Measurements from ENCODE around the gene STARD3NL.
"Not testable (repeated sequence)": the region's sequence is repeated elsewhere in the genome, so short reads cannot be mapped to it uniquely, and the experiment has no call there.

STARD3NL gene

GRCh38 chr7:38262545-38262944 lies 84.5 kb downstream of the STARD3NL start:
- H3K4me3 ChIP-seq: no peak overlapping the region
- H3K27ac ChIP-seq: no peak overlapping the region
- H3K4me1 ChIP-seq: no peaks in the 10 kb centered on the region
- no peak for TF ChIP-seq Cebpa-rat (IDR thresholded peaks at IDR 0.05)
- no peaks in the 10 kb centered on the region for H3K36me3 ChIP-seq
- H4K20me1 ChIP-seq: no peaks in the 10 kb centered on the region
- no peaks in the 10 kb centered on the region for H3K9me3 ChIP-seq
- no peaks in the 10 kb centered on the region for H3K27me3 ChIP-seq
- H3K4me2 ChIP-seq: no peak overlapping the region
- H3K9ac ChIP-seq: no peak overlapping the region

GRCh38 chr7:38263274-38263673 lies 85.2 kb downstream of the STARD3NL start:
- not testable (repeated sequence) for H3K9me3 ChIP-seq, H3K4me1 ChIP-seq, H3K36me3 ChIP-seq, H3K9ac ChIP-seq, H3K4me2 ChIP-seq, H4K20me1 ChIP-seq, H3K27ac ChIP-seq, H3K27me3 ChIP-seq, H3K4me3 ChIP-seq

- not testable (repeated sequence) for H3K4me2 ChIP-seq, H3K27ac ChIP-seq
These were observed 86.6 kb downstream of the STARD3NL start for GRCh38 chr7:38264602-38265001.

GRCh38 chr7:38265958-38266357 lies 87.9 kb downstream of the STARD3NL start:
- not testable (repeated sequence) for H3K9me3 ChIP-seq, H3K4me2 ChIP-seq, H3K4me3 ChIP-seq, H3K27me3 ChIP-seq, H3K9ac ChIP-seq, H4K20me1 ChIP-seq, H3K4me1 ChIP-seq, H3K36me3 ChIP-seq, H3K27ac ChIP-seq

More at GRCh38 chr7:38264602-38265001, 86.6 kb downstream of the STARD3NL start:
- H3K4me3 ChIP-seq, H3K36me3 ChIP-seq, H3K9ac ChIP-seq, H3K4me1 ChIP-seq, H3K9me3 ChIP-seq, H3K27me3 ChIP-seq, H4K20me1 ChIP-seq: not testable (repeated sequence)

GRCh38 chr7:38269704-38270346 lies 91.8 kb downstream of the STARD3NL start:
- not testable (repeated sequence) for H3K36me3 ChIP-seq, H3K4me1 ChIP-seq, H3K4me2 ChIP-seq

GRCh38 chr7:38270405-38270804 lies 92.4 kb downstream of the STARD3NL start:
- H3K9me3 ChIP-seq, H3K4me3 ChIP-seq, H3K27me3 ChIP-seq, H3K36me3 ChIP-seq, H3K27ac ChIP-seq, H3K4me2 ChIP-seq, H4K20me1 ChIP-seq, H3K9ac ChIP-seq, H3K4me1 ChIP-seq: not testable (repeated sequence)

More at GRCh38 chr7:38269704-38270346, 91.8 kb downstream of the STARD3NL start:
- not testable (repeated sequence) for H3K27ac ChIP-seq, H3K4me3 ChIP-seq, H4K20me1 ChIP-seq, H3K9me3 ChIP-seq, H3K9ac ChIP-seq, H3K27me3 ChIP-seq

- Histone ChIP-seq H3K9ac (no peak within 1 kb of the TSS), H3K4me2 (no peak within 1 kb of the TSS), H3K27me3 (no peaks in the 10 kb centered on the region), H3K4me3 (no peak within 1 kb of the TSS), H3K4me1 (peaks cover 10% of the 10 kb centered on the region), H3K27ac (no peak within 1 kb of the TSS), H3K9me3 (no peaks in the 10 kb centered on the region), H3K36me3 (no peaks in the 10 kb centered on the region), H4K20me1 (no peaks in the 10 kb centered on the region)
- no peak for TF ChIP-seq Cebpa-rat (IDR thresholded peaks at IDR 0.05)
These were observed 95.4 kb downstream of the STARD3NL start, which contains the start of gene TARP for GRCh38 chr7:38273286-38273995. TARP (minus strand) TSS chr7:38273636.

- H3K36me3 ChIP-seq: no peaks in the 10 kb centered on the region
- no peaks in the 10 kb centered on the region for H3K9me3 ChIP-seq
- H3K9ac ChIP-seq: no peak overlapping the region
- no peaks in the 10 kb centered on the region for H4K20me1 ChIP-seq
- no peak overlapping the region for H3K4me2 ChIP-seq
- no peaks in the 10 kb centered on the region for H3K27me3 ChIP-seq
- no peak overlapping the region for H3K27ac ChIP-seq
- H3K4me3 ChIP-seq: no peak overlapping the region
- TF ChIP-seq Cebpa-rat (IDR thresholded peaks at IDR 0.05): no peak
- H3K4me1 ChIP-seq: peaks cover 10% of the 10 kb centered on the region
These were observed 96.4 kb downstream of the STARD3NL start for GRCh38 chr7:38274486-38274885.

GRCh38 chr7:38274927-38275620 lies 97.0 kb downstream of the STARD3NL start:
- H3K4me2 ChIP-seq: no peak overlapping the region
- H3K27ac ChIP-seq: no peak overlapping the region
- no peaks in the 10 kb centered on the region for H3K36me3 ChIP-seq
- H3K4me1 ChIP-seq: peaks cover 10% of the 10 kb centered on the region
- TF ChIP-seq Cebpa-rat (IDR thresholded peaks at IDR 0.05): no peak
- no peaks in the 10 kb centered on the region for H4K20me1 ChIP-seq
- no peaks in the 10 kb centered on the region for H3K27me3 ChIP-seq
- no peak overlapping the region for H3K9ac ChIP-seq
- no peaks in the 10 kb centered on the region for H3K9me3 ChIP-seq
- H3K4me3 ChIP-seq: no peak overlapping the region

- H3K9ac ChIP-seq: no peak overlapping the region
These were observed 98.2 kb downstream of the STARD3NL start for GRCh38 chr7:38276096-38276877.

More at GRCh38 chr7:38276096-38276877, 98.2 kb downstream of the STARD3NL start:
- Histone ChIP-seq H3K27me3 (no peaks in the 10 kb centered on the region), H3K4me2 (no peak overlapping the region; the same call in 1 of the 2 replicates), H3K4me1 (peaks cover 10% of the 10 kb centered on the region), H3K36me3 (no peaks in the 10 kb centered on the region), H4K20me1 (no peaks in the 10 kb centered on the region), H3K27ac (no peak overlapping the region), H3K4me3 (no peak overlapping the region), H3K9me3 (no peaks in the 10 kb centered on the region)
- TF ChIP-seq Cebpa-rat (IDR thresholded peaks at IDR 0.05): no peak

Measured in BLaER1 (cell line).